ENCODE data around the gene PTGR2. TPM values are rescaled to one million over a fixed set of nuclear protein-coding genes. Genes with fewer than 3 reads are reported as not detected.
A peak's percentile ranks its signal among the peaks of the same experiment; 100 is the strongest.

Gene PTGR2
- 1 to 10 TPM; 9.9 to 10.0 TPM for total RNA-seq
- 10 to 100 TPM; 10.1 to 17.2 (median 12.2) TPM for polyA plus RNA-seq (ENCODE audit: insufficient read length in 6 of 6)
- long read RNA-seq, donor 1, partial matches to known transcripts = 0 of 3 reads
- long read RNA-seq, donor 1, other reads (novel, unspliced or antisense) = 0 of 3 reads
- long read RNA-seq, donor 2, partial matches to known transcripts = 0 of 1 reads
- long read RNA-seq, donor 2, other reads (novel, unspliced or antisense) = 0 of 1 reads
- long read RNA-seq, donor 3, partial matches to known transcripts = 0 of 4 reads
- long read RNA-seq, donor 3, other reads (novel, unspliced or antisense) = 0 of 4 reads
- long read RNA-seq, donor 4, partial matches to known transcripts = 1 of 3 reads
- long read RNA-seq, donor 4, other reads (novel, unspliced or antisense) = 1 of 3 reads
- long read RNA-seq, donor 5, partial matches to known transcripts = 0 of 4 reads
- long read RNA-seq, donor 5, other reads (novel, unspliced or antisense) = 0 of 4 reads
- long read RNA-seq, donor 6, partial matches to known transcripts = 0 of 2 reads
- long read RNA-seq, donor 6, other reads (novel, unspliced or antisense) = 0 of 2 reads
- long read RNA-seq, donor 7, partial matches to known transcripts = 0 of 1 reads
- long read RNA-seq, donor 7, other reads (novel, unspliced or antisense) = 0 of 1 reads
- long read RNA-seq, donor 8, partial matches to known transcripts = 0 of 2 reads
- long read RNA-seq, donor 8, other reads (novel, unspliced or antisense) = 0 of 2 reads
- long read RNA-seq, donor 9 = 0 reads
- long read RNA-seq, donor 10, partial matches to known transcripts = 0 of 1 reads
- long read RNA-seq, donor 10, other reads (novel, unspliced or antisense) = 1 of 1 reads
- long read RNA-seq, donor 11 = 0 reads
- long read RNA-seq, donor 12, partial matches to known transcripts = 0 of 1 reads
- long read RNA-seq, donor 12, other reads (novel, unspliced or antisense) = 0 of 1 reads

- Histone ChIP-seq H3K27ac (peak within 1 kb of the TSS; percentile 93), H3K36me3 (no peaks in the 10 kb centered on the region), H3K4me1 (peaks cover 3 to 22% of the 10 kb centered on the region in 2 donors), H3K4me3 (peak within 1 kb of the TSS; percentile 54 to 66), H3K27me3 (no peaks in the 10 kb centered on the region), H3K9me3 (no peaks in the 10 kb centered on the region)
- peak; percentile 95 to 98 (median 97) for DNase-seq
- TF ChIP-seq, protein P1, sequence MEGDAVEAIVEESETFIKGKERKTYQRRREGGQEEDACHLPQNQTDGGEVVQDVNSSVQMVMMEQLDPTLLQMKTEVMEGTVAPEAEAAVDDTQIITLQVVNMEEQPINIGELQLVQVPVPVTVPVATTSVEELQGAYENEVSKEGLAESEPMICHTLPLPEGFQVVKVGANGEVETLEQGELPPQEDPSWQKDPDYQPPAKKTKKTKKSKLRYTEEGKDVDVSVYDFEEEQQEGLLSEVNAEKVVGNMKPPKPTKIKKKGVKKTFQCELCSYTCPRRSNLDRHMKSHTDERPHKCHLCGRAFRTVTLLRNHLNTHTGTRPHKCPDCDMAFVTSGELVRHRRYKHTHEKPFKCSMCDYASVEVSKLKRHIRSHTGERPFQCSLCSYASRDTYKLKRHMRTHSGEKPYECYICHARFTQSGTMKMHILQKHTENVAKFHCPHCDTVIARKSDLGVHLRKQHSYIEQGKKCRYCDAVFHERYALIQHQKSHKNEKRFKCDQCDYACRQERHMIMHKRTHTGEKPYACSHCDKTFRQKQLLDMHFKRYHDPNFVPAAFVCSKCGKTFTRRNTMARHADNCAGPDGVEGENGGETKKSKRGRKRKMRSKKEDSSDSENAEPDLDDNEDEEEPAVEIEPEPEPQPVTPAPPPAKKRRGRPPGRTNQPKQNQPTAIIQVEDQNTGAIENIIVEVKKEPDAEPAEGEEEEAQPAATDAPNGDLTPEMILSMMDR (IDR thresholded peaks at IDR 0.05) = peak in 1 of 2 donors; percentile 34
- intact Hi-C loops (cut with DNase I) = no loop called here
- ATAC-seq = peak; percentile 96
Observed at GRCh38 chr14:73851567-73852382, at the start of gene PTGR2. Gene PTGR2 (plus strand): TSS chr14:73851831. CDS start chr14:73858863, 7,032 bp downstream.

GRCh38 chr14:73802431-73803188 lies 49.0 kb upstream of the PTGR2 start:
- intact Hi-C loops (cut with DNase I) = no loop called here
- H3K36me3 ChIP-seq = no peaks in the 10 kb centered on the region
- H3K4me1 ChIP-seq = no peaks in the 10 kb centered on the region
- peak overlapping the region in 1 of 2 donors; percentile 2 for H3K27ac ChIP-seq
- H3K27me3 ChIP-seq = no peaks in the 10 kb centered on the region
- ATAC-seq (no peak), DNase-seq (no peak)
- no peaks in the 10 kb centered on the region for H3K9me3 ChIP-seq
- TF ChIP-seq, protein P1 (IDR thresholded peaks at IDR 0.05) = no peak
- no peak overlapping the region for H3K4me3 ChIP-seq

DNA sequence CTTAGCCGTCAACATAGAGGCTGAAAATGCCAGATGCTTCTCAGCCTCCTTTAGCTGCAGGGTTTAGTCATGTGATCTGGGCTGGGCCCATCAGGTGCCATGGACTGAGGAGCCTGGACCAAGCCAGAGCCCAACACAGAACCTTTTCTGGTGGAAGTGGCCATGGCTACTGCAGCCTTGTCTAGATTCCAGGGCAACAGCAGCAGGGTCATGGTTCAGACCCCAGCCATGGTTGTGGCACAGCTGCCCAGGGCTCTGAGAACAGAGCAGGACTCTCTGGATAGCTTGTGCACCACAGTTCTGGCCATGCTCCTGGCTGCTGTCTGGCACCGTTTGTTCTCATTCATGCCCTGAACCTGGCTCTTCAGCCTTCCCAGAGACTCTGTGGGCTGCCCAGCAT lies 47.0 kb upstream of the PTGR2 start:
- Histone ChIP-seq H3K27me3 (no peaks in the 10 kb centered on the region), H3K4me3 (no peak overlapping the region), H3K4me1 (no peaks in the 10 kb centered on the region), H3K27ac (no peak overlapping the region), H3K9me3 (no peaks in the 10 kb centered on the region), H3K36me3 (no peaks in the 10 kb centered on the region)
- intact Hi-C loops (cut with DNase I) = no loop called here
- ATAC-seq = no peak
- DNase-seq = no peak
- TF ChIP-seq, protein P1 (IDR thresholded peaks at IDR 0.05) = no peak

DNA sequence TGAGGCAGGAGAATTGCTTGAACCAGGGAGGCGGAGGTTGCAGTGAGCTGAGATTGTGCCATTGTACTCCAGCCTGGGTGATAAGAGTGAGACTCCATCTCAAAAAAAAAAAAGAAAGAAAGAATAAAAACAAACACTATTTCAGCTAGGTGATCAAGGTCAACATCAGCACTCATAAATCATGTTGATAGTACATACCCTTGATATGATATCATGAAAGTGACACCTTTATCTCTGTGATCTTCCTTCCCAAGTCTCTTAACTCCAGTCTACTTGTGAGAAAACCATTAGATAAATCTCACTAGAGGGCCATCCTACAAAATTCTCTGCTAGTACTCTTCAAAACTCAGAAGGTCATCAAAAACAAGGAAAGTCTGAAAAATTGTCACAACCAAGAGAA lies 44.2 kb upstream of the PTGR2 start:
- Histone ChIP-seq H3K4me3 (no peak overlapping the region), H3K27me3 (no peaks in the 10 kb centered on the region), H3K4me1 (peaks cover 0 to 7% of the 10 kb centered on the region in 2 donors), H3K27ac (no peak overlapping the region), H3K36me3 (no peaks in the 10 kb centered on the region), H3K9me3 (no peaks in the 10 kb centered on the region)
- intact Hi-C loops (cut with DNase I) = no loop called here
- DNase-seq (no peak), ATAC-seq (no peak)
- TF ChIP-seq, protein P1 (IDR thresholded peaks at IDR 0.05) = no peak
